ENCODE measurements around the gene DOCK1. TPM values are rescaled to one million over a fixed set of nuclear protein-coding genes. Genes with fewer than 3 reads are reported as not detected.

DOCK1 gene
- total and polyA plus RNA-seq, 2 donors (not counting 1 experiment from before 2014, with no cell fraction given) = 20.5 to 91.0 TPM

DNA sequence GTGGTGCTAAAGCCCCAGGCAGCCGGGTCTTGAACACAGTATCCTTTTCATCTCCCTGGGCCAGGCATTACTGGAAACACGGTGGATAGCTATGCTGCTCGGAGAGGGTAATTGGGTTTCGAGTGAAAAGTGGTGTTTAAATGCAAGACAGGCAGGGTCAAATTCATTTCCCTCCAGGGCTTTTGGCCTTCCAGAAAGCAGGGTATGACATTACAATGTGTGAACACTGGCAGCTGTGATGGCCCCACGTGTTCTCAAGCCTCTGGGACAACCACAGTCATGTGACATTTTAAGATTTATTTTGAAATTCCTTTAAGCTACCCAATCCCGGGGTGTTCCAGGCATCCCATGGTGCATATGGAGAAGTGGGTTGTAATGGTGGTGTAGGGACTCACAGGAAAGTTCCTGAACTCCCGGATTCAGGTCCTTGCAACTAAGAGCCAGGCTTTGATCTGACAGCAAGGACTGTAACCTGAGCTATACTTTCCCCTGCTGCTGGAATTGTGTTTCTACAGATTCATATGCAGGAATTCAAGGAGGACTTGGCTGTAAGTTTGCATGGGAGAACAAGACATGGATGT is 244.4 kb downstream of the DOCK1 start:
- Histone ChIP-seq H3K36me3 (ENCODE audit: control insufficient read depth, insufficient read depth, low read length) (no peaks in the 10 kb centered on the region), H3K79me2 (ENCODE audit: control insufficient read depth, insufficient read depth, low read length) (no peaks in the 10 kb centered on the region), H3K4me2 (ENCODE audit: extremely low read depth, insufficient read depth, low read length) (no peak overlapping the region), H3K27ac (ENCODE audit: insufficient read depth, low read length) (peak overlapping the region; percentile 59), H3K9me3 (ENCODE audit: control insufficient read depth, insufficient read depth, low read depth, low read length) (no peaks in the 10 kb centered on the region), H3K4me3 (replicated peaks in 1 of 4; ENCODE audit: control extremely low read depth in 1 of 4, insufficient read depth in 1 of 4, low read depth in 3 of 4, low read length in 4 of 4) (no peak overlapping the region), H3K4me1 (ENCODE audit: control insufficient read depth, extremely low read depth, insufficient read depth, low read length) (peaks cover 29% of the 10 kb centered on the region), H2AFZ (ENCODE audit: low read length) (no peak overlapping the region), H3K27me3 (ENCODE audit: control insufficient read depth, insufficient read depth, low read length) (no peaks in the 10 kb centered on the region), H3K9ac (ENCODE audit: insufficient read depth, low read length) (no peak overlapping the region), H4K20me1 (ENCODE audit: control insufficient read depth, extremely low read depth, insufficient read depth, low read length) (no peaks in the 10 kb centered on the region)
- DNase-seq (ENCODE audit: low read depth in 2 of 2) = peak in 1 of 2 donors; percentile 40
- TF ChIP-seq EZH2 (IDR thresholded peaks at IDR 0.05; ENCODE audit: low read length, missing control alignments) = no peak
- TF ChIP-seq, protein P1, sequence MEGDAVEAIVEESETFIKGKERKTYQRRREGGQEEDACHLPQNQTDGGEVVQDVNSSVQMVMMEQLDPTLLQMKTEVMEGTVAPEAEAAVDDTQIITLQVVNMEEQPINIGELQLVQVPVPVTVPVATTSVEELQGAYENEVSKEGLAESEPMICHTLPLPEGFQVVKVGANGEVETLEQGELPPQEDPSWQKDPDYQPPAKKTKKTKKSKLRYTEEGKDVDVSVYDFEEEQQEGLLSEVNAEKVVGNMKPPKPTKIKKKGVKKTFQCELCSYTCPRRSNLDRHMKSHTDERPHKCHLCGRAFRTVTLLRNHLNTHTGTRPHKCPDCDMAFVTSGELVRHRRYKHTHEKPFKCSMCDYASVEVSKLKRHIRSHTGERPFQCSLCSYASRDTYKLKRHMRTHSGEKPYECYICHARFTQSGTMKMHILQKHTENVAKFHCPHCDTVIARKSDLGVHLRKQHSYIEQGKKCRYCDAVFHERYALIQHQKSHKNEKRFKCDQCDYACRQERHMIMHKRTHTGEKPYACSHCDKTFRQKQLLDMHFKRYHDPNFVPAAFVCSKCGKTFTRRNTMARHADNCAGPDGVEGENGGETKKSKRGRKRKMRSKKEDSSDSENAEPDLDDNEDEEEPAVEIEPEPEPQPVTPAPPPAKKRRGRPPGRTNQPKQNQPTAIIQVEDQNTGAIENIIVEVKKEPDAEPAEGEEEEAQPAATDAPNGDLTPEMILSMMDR (conservative IDR thresholded peaks at IDR 0.05 in 1 of 2, IDR thresholded peaks at IDR 0.05 in 1 of 2; ENCODE audit: low read depth in 1 of 2, low read length in 2 of 2) = no peak

DNA sequence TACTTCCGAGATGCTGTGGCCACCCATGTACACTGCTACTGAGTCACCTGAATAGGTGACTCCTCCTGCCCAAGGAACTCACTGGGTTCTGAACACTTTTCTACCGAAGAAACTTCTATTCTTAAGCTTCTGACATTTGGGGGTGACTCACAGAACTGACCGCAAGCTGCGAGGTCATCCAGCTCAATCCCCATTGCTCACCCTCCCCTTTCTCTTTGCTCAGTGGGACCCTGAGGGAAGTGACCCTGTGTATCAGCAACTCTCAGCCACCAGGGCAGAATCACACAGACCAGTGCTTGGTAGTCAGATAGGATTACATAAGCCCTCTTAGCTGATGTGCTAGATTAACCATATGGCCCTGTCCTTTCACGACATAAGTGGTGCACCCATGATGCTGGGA is 244.9 kb downstream of the DOCK1 start:
- H3K27ac ChIP-seq (ENCODE audit: insufficient read depth, low read length) = no peak overlapping the region
- no peak overlapping the region for H3K4me2 ChIP-seq (ENCODE audit: extremely low read depth, insufficient read depth, low read length)
- DNase-seq (ENCODE audit: low read depth in 2 of 2) = peak; percentile 46 to 80
- no peaks in the 10 kb centered on the region for H3K36me3 ChIP-seq (ENCODE audit: control insufficient read depth, insufficient read depth, low read length)
- H3K9me3 ChIP-seq (ENCODE audit: control insufficient read depth, insufficient read depth, low read depth, low read length) = no peaks in the 10 kb centered on the region
- no peaks in the 10 kb centered on the region for H3K79me2 ChIP-seq (ENCODE audit: control insufficient read depth, insufficient read depth, low read length)
- H3K4me3 ChIP-seq (replicated peaks in 1 of 4; ENCODE audit: control extremely low read depth in 1 of 4, insufficient read depth in 1 of 4, low read depth in 3 of 4, low read length in 4 of 4) = no peak overlapping the region
- H2AFZ ChIP-seq (ENCODE audit: low read length) = no peak overlapping the region
- TF ChIP-seq, protein P1 (conservative IDR thresholded peaks at IDR 0.05 in 1 of 2, IDR thresholded peaks at IDR 0.05 in 1 of 2; ENCODE audit: low read depth in 1 of 2, low read length in 2 of 2) = no peak
- no peak for TF ChIP-seq EZH2 (IDR thresholded peaks at IDR 0.05; ENCODE audit: low read length, missing control alignments)
- H4K20me1 ChIP-seq (ENCODE audit: control insufficient read depth, extremely low read depth, insufficient read depth, low read length) = no peaks in the 10 kb centered on the region
- no peak overlapping the region for H3K9ac ChIP-seq (ENCODE audit: insufficient read depth, low read length)
- peaks cover 27% of the 10 kb centered on the region for H3K4me1 ChIP-seq (ENCODE audit: control insufficient read depth, extremely low read depth, insufficient read depth, low read length)
- H3K27me3 ChIP-seq (ENCODE audit: control insufficient read depth, insufficient read depth, low read length) = no peaks in the 10 kb centered on the region

DNA sequence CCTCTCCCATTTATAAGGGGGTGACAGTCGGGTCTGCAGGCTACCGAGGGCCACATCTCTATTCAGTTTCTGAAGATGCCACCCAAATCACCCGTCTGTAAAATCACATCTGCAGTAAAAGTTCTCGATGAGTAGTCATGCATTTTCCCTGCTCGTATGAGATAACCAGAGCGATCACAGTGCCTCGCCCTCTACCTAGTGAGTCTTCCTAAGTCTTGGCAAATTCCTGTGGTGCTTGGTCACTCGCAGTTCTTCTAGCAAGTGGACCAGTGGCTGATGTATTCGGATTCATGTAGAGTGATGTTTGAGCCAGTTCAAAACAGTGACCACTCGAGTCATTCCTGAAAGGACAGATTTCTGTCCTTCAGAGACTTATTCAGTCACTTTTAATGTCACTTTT is 246.3 kb downstream of the DOCK1 start:
- Histone ChIP-seq H3K79me2 (ENCODE audit: control insufficient read depth, insufficient read depth, low read length) (no peaks in the 10 kb centered on the region), H3K4me3 (replicated peaks in 1 of 4; ENCODE audit: control extremely low read depth in 1 of 4, insufficient read depth in 1 of 4, low read depth in 3 of 4, low read length in 4 of 4) (no peak overlapping the region), H4K20me1 (ENCODE audit: control insufficient read depth, extremely low read depth, insufficient read depth, low read length) (no peaks in the 10 kb centered on the region), H3K4me2 (ENCODE audit: extremely low read depth, insufficient read depth, low read length) (no peak overlapping the region), H3K27ac (ENCODE audit: insufficient read depth, low read length) (no peak overlapping the region), H3K27me3 (ENCODE audit: control insufficient read depth, insufficient read depth, low read length) (no peaks in the 10 kb centered on the region), H2AFZ (ENCODE audit: low read length) (no peak overlapping the region), H3K4me1 (ENCODE audit: control insufficient read depth, extremely low read depth, insufficient read depth, low read length) (peaks cover 22% of the 10 kb centered on the region), H3K36me3 (ENCODE audit: control insufficient read depth, insufficient read depth, low read length) (no peaks in the 10 kb centered on the region), H3K9me3 (ENCODE audit: control insufficient read depth, insufficient read depth, low read depth, low read length) (no peaks in the 10 kb centered on the region), H3K9ac (ENCODE audit: insufficient read depth, low read length) (no peak overlapping the region)
- TF ChIP-seq, protein P1 (conservative IDR thresholded peaks at IDR 0.05 in 1 of 2, IDR thresholded peaks at IDR 0.05 in 1 of 2; ENCODE audit: low read depth in 1 of 2, low read length in 2 of 2) = no peak
- TF ChIP-seq EZH2 (IDR thresholded peaks at IDR 0.05; ENCODE audit: low read length, missing control alignments) = no peak
- peak in 1 of 2 donors; percentile 89 for DNase-seq (ENCODE audit: low read depth in 2 of 2)

All from fibroblast of lung (primary cell).